ENCODE results near the gene RFTN2. TPM values are rescaled to one million over a fixed set of nuclear protein-coding genes. Genes with fewer than 3 reads are reported as not detected.
"Not testable (repeated sequence)": the region's sequence is repeated elsewhere in the genome, so short reads cannot be mapped to it uniquely, and the experiment has no call there.

RFTN2 gene
- total RNA-seq, 1 donor from 2014 or later: 8.2 TPM

DNA sequence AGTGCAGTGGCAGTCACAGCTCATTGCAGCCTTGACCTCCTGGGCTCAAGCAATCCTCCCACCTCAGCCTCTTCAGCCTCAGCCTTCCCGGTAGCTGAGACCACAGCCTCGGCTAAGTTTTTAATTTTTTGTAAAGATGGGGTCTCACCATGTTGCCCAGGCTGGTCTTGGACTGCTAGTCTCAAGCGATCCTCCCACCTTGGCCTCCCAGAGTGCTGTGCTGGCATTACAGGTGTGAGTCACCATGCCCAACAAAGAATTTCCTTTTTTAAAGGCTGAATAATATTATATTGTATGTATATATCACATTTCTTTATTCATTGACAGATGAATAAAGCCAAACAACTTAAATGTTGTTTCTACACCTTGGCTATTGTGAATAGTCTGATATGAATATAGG, 117.0 kb downstream of the RFTN2 start:
- H4K20me1 ChIP-seq (ENCODE audit: low read depth): no peaks in the 10 kb centered on the region
- Mint-ChIP-seq H3K4me1 (no peaks in the 10 kb centered on the region), H3K36me3 (peaks cover 21% of the 10 kb centered on the region), H3K27ac (no peak overlapping the region), H3K9me3 (peaks cover 3% of the 10 kb centered on the region), H3K27me3 (ENCODE audit: insufficient read depth, low read depth) (no peaks in the 10 kb centered on the region), H3K4me3 (no peak overlapping the region)
- H2AFZ ChIP-seq (replicated peaks): no peak overlapping the region
- H3K27me3 ChIP-seq: no peaks in the 10 kb centered on the region
- no peak for TF ChIP-seq EZH2phosphoT487 (IDR thresholded peaks at IDR 0.05)
- TF ChIP-seq, protein P1, sequence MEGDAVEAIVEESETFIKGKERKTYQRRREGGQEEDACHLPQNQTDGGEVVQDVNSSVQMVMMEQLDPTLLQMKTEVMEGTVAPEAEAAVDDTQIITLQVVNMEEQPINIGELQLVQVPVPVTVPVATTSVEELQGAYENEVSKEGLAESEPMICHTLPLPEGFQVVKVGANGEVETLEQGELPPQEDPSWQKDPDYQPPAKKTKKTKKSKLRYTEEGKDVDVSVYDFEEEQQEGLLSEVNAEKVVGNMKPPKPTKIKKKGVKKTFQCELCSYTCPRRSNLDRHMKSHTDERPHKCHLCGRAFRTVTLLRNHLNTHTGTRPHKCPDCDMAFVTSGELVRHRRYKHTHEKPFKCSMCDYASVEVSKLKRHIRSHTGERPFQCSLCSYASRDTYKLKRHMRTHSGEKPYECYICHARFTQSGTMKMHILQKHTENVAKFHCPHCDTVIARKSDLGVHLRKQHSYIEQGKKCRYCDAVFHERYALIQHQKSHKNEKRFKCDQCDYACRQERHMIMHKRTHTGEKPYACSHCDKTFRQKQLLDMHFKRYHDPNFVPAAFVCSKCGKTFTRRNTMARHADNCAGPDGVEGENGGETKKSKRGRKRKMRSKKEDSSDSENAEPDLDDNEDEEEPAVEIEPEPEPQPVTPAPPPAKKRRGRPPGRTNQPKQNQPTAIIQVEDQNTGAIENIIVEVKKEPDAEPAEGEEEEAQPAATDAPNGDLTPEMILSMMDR (IDR thresholded peaks at IDR 0.05): no peak
- TF ChIP-seq EZH2 (IDR thresholded peaks at IDR 0.05): no peak
- H3K4me2 ChIP-seq: no peak overlapping the region
- H3K4me1 ChIP-seq: no peaks in the 10 kb centered on the region
- H3K36me3 ChIP-seq: no peaks in the 10 kb centered on the region
- no peaks in the 10 kb centered on the region for H3K79me2 ChIP-seq (ENCODE audit: low read depth)
- H3K27ac ChIP-seq: no peak overlapping the region
- H3F3A ChIP-seq (ENCODE audit: low read depth): no peaks in the 10 kb centered on the region
- H3K9me3 ChIP-seq (ENCODE audit: low read depth): no peaks in the 10 kb centered on the region
- DNase-seq (ENCODE audit: low spot score): no peak
- H3K4me3 ChIP-seq: no peak overlapping the region
- no peak overlapping the region for H3K9ac ChIP-seq

DNA sequence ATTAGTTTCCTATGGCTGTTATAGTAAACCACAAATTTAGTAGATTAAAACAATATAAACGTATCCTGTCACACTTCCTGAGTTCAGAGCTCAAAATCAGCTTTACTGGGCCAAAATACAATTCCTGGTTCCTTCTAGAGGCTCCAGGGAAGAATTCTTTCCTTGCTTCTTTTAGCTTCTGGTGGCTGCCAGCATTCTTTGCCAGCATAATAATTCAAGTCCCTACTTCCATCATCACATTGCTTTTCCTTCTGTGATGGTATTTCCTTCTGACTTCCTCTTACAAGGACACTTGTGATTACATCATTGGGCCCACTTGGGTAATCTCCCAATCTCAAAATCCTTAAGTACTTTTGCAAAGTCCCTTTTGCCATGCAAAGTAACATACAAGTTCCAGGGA, 118.9 kb downstream of the RFTN2 start:
- Histone ChIP-seq H3K4me2 (no peak overlapping the region), H3K27me3 (no peaks in the 10 kb centered on the region), H3K4me3 (no peak overlapping the region), H4K20me1 (ENCODE audit: low read depth) (no peaks in the 10 kb centered on the region), H2AFZ (replicated peaks) (no peak overlapping the region), H3K79me2 (ENCODE audit: low read depth) (no peaks in the 10 kb centered on the region), H3K9ac (no peak overlapping the region), H3K36me3 (peaks cover 3% of the 10 kb centered on the region), H3K9me3 (ENCODE audit: low read depth) (no peaks in the 10 kb centered on the region), H3K4me1 (no peaks in the 10 kb centered on the region), H3F3A (ENCODE audit: low read depth) (peaks cover 3% of the 10 kb centered on the region), H3K27ac (no peak overlapping the region)
- peaks cover 16% of the 10 kb centered on the region for H3K36me3 Mint-ChIP-seq
- no peak for DNase-seq (ENCODE audit: low spot score)
- H3K9me3 Mint-ChIP-seq: no peaks in the 10 kb centered on the region
- TF ChIP-seq EZH2 (IDR thresholded peaks at IDR 0.05): no peak
- TF ChIP-seq, protein P1 (IDR thresholded peaks at IDR 0.05): no peak
- TF ChIP-seq EZH2phosphoT487 (IDR thresholded peaks at IDR 0.05): no peak
- H3K4me1 Mint-ChIP-seq: no peaks in the 10 kb centered on the region
- peak overlapping the region; percentile 30 for H3K27ac Mint-ChIP-seq
- H3K4me3 Mint-ChIP-seq: no peak overlapping the region
- H3K27me3 Mint-ChIP-seq (ENCODE audit: insufficient read depth, low read depth): no peaks in the 10 kb centered on the region

DNA sequence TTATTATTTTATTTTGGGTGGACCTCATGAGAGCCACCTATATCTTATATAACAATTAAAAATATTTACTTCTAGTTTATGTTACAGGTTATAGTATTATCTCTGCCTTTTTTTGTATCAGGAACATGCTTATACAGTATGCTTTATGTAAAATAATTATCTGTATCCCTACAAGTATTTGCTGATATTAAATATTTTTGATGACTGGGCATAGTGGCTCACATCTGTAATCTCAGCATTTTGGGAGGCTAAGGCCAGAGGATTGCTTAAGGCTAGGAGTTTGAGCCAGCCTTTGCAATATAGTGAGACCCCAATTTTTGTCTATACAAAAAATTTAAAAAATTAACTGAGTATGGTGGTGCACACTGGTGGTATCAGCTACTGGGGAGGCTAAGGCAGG, 119.9 kb downstream of the RFTN2 start:
- Mint-ChIP-seq H3K36me3 (peaks cover 12% of the 10 kb centered on the region), H3K9me3 (no peaks in the 10 kb centered on the region), H3K4me1 (no peaks in the 10 kb centered on the region), H3K27ac (no peak overlapping the region), H3K27me3 (ENCODE audit: insufficient read depth, low read depth) (no peaks in the 10 kb centered on the region), H3K4me3 (no peak overlapping the region)
- H4K20me1 ChIP-seq (ENCODE audit: low read depth): no peaks in the 10 kb centered on the region
- H3K4me1 ChIP-seq: no peaks in the 10 kb centered on the region
- no peaks in the 10 kb centered on the region for H3K9me3 ChIP-seq (ENCODE audit: low read depth)
- H3K4me3 ChIP-seq: no peak overlapping the region
- H3K36me3 ChIP-seq: peaks cover 10% of the 10 kb centered on the region
- H3K4me2 ChIP-seq: no peak overlapping the region
- TF ChIP-seq EZH2phosphoT487 (IDR thresholded peaks at IDR 0.05) (no peak), EZH2 (IDR thresholded peaks at IDR 0.05) (no peak)
- TF ChIP-seq, protein P1 (IDR thresholded peaks at IDR 0.05): no peak
- H3K27ac ChIP-seq: no peak overlapping the region
- no peaks in the 10 kb centered on the region for H3K79me2 ChIP-seq (ENCODE audit: low read depth)
- H2AFZ ChIP-seq (replicated peaks): no peak overlapping the region
- DNase-seq (ENCODE audit: low spot score): no peak
- peaks cover 4% of the 10 kb centered on the region for H3F3A ChIP-seq (ENCODE audit: low read depth)
- no peak overlapping the region for H3K9ac ChIP-seq
- H3K27me3 ChIP-seq: no peaks in the 10 kb centered on the region

DNA sequence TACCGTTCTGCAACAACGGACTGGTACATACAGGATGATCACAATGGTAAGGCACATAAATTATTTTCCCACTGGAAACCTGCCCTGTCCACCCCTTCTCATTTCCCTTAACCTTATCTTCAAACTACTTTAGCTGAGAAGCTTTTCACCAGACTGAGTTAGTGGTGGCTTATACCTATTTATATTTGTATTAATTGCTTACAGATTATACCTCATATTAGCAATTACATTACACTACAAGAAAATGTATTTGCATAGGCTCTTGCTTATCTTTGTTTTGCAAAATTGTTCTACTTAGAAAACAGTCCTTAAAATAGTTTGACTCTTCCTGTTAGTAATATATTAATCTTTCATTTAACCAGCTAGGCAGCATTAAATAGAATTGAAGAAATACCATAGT, 124.1 kb downstream of the RFTN2 start:
- H3K27me3 ChIP-seq; H3K79me2 ChIP-seq (ENCODE audit: low read depth); H3K9me3 ChIP-seq (ENCODE audit: low read depth); H3K4me1 ChIP-seq; H3K9me3 Mint-ChIP-seq; H3K27ac ChIP-seq; DNase-seq (ENCODE audit: low spot score); H3K27ac Mint-ChIP-seq; H3K4me1 Mint-ChIP-seq; H4K20me1 ChIP-seq (ENCODE audit: low read depth); H2AFZ ChIP-seq (replicated peaks); H3F3A ChIP-seq (ENCODE audit: low read depth); H3K4me3 Mint-ChIP-seq; H3K9ac ChIP-seq; H3K4me2 ChIP-seq; H3K27me3 Mint-ChIP-seq (ENCODE audit: insufficient read depth, low read depth); H3K4me3 ChIP-seq: not testable (repeated sequence)
- peaks cover 18% of the 10 kb centered on the region for H3K36me3 Mint-ChIP-seq
- peaks cover 22% of the 10 kb centered on the region for H3K36me3 ChIP-seq
